Coronary artery (tissue), 2 donors: Measurements from ENCODE around the gene KCTD8.

Source experiments
- DNase-seq: peaks from one replicate; pipeline ENCODE4 v3.0.0-alpha.2; 2017; ENCODE audit warnings: low spot score
- H3K27ac ChIP-seq, 2 donors: fragments of 200-600 bp; sonication (generic); one replicate each; pipeline ENCODE4 v1.5.1; 2016 to 2019
- H3K4me3 ChIP-seq: fragments of 200-600 bp; sonication (generic); 2 replicates; pipeline ENCODE4 v1.5.1; 2016; ENCODE audit warnings: mild to moderate bottlenecking, moderate library complexity
- TF ChIP-seq, protein P1 (sequence below): fragments of 200-600 bp; sonication (generic); IDR thresholded peaks from one replicate; pipeline ENCODE4 v1.5.1; 2019; ENCODE audit warnings: antibody characterized with exemption

Gene KCTD8

DNA sequence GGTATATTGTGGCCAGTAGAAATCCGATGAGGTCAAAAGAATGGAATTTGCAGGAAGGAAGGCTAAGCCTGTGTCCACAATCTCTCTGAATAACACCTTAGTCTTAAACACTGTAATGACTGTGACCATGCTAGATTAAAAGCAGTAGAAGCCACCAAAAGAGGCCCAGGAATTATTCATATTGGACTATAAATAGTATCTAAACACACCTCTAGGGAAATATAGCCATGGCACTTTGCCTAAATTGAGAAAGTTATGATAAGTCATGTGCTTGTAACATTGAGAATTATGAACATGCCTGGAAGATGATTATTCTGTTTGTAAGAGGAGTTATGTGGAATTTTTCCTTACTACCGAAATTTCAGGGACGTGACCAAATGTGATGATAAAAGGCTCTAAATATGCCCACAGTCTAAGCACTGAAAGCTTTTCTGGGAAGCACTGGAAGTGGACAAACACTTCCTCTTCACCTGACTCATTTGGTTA lies 298.5 kb downstream of the KCTD8 start:
- TF ChIP-seq, protein P1, sequence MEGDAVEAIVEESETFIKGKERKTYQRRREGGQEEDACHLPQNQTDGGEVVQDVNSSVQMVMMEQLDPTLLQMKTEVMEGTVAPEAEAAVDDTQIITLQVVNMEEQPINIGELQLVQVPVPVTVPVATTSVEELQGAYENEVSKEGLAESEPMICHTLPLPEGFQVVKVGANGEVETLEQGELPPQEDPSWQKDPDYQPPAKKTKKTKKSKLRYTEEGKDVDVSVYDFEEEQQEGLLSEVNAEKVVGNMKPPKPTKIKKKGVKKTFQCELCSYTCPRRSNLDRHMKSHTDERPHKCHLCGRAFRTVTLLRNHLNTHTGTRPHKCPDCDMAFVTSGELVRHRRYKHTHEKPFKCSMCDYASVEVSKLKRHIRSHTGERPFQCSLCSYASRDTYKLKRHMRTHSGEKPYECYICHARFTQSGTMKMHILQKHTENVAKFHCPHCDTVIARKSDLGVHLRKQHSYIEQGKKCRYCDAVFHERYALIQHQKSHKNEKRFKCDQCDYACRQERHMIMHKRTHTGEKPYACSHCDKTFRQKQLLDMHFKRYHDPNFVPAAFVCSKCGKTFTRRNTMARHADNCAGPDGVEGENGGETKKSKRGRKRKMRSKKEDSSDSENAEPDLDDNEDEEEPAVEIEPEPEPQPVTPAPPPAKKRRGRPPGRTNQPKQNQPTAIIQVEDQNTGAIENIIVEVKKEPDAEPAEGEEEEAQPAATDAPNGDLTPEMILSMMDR: no peak
- no peak overlapping the region for H3K27ac ChIP-seq
- H3K4me3 ChIP-seq: no peak overlapping the region
- no peak for DNase-seq

DNA sequence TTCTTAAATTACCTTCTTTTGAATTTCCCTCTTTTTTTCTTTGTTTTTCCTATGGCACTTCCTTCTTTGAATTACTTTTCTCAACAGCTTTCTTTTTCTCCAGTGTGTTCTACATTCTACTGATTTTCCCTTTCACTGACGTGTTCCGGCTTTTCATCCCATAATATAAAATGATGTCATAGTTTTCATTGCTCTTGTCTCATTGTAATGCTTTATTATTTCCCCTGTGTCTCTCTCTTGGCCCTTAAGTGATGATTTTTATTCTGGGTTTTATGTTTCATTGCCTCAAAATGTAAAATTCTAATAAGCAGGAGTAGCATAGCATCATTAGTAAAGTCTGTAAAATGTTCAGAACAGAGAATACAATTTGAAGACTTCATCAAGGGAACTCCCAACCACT lies 299.3 kb downstream of the KCTD8 start:
- TF ChIP-seq, protein P1: no peak
- no peak for DNase-seq

DNA sequence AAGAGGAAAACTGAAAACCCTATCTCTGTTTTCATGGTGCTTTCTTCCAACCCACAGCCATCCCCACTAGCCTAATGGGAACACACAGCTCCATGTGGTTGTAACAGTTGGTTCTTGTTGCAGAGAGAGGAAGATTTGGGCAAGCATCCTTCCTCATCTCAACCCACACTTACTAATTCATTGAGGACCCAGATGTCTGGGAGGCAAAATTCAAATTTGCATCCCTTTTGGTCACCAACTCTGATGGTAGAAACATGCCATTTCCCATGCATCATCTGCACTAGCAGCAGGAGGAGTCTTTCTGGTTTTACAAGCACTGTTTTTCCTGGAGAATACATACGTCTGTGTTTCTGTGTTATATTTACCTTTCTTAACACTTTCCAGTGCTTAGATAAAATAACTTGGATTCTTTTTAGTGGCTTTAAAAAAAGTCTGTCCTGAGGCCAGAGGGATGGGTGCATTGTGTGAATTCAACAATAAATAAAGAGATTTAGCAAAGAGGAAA lies 301.0 kb downstream of the KCTD8 start:
- no peak for DNase-seq
- TF ChIP-seq, protein P1: no peak
- no peak overlapping the region for H3K27ac ChIP-seq
- H3K4me3 ChIP-seq: no peak overlapping the region

More for the DNA sequence above, 299.3 kb downstream of the KCTD8 start:
- Histone ChIP-seq H3K4me3 (no peak overlapping the region), H3K27ac (no peak overlapping the region)

DNA sequence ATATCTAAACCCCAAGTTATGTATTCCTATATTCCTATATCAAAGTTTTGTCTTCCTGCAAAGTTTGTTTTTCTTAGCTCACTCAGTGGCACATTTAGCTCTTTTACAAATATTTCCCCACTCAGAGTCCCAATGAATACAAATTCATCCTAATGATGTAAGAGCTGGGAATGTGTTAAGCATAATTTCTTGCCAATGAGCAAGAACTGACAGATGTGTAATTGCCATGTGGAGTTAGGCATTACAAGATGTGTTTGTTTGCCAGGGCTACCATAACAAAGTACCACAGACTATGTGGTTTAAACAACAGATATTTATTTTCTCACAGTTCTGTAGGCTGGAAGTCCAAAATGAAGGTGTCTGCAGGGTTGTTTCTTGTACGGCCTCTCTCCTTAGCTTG lies 302.1 kb downstream of the KCTD8 start:
- TF ChIP-seq, protein P1: no peak
- no peak overlapping the region for H3K27ac ChIP-seq
- H3K4me3 ChIP-seq: no peak overlapping the region
- DNase-seq: no peak

DNA sequence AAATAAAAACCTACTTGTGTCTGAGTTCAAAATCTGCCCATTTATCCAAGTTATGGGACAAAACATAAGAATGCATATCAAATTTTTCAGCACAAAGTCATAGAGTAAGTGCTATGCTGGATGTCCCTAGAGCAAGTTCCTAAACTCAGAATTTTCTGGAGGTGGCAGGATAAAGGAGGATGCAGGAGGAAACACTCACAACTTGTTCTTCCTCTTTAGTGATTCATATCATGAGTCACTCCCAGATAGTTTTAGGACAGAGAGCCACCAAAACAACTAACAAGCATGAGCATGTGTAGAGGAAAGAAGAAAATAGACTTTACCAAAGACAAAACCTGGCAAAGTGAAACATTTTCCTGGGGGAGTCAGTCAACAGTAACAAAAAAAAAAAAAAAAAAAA lies 302.7 kb downstream of the KCTD8 start:
- Histone ChIP-seq H3K4me3 (no peak overlapping the region), H3K27ac (no peak overlapping the region)
- no peak for DNase-seq
- TF ChIP-seq, protein P1: no peak

DNA sequence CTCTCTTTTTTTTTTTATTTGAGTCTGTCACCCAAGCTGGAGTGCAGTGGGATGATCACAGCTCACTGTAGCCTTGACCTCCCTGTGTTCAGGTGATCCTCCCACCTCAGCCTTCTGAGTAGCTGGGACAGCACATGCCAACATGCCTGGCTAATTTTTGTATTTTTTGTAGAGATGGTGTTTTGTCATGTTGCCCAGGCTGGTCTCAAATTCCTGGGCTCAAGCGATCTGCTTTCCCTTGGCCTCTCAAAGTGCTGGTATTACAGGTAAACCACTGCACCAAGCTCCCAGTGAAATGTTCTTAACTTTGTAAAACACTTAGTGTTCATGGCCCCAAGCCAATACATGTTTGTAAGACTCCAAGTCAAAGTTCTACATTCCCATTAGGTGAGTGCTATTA lies 316.1 kb downstream of the KCTD8 start:
- TF ChIP-seq, protein P1: no peak
- Histone ChIP-seq H3K27ac (no peak overlapping the region), H3K4me3 (no peak overlapping the region)
- DNase-seq: no peak
